Trophoblast cell (in vitro differentiated cells and primary cell): Measurements from ENCODE around the gene ATP8A2.
"Not testable (repeated sequence)": the region's sequence is repeated elsewhere in the genome, so short reads cannot be mapped to it uniquely, and the experiment has no call there.

Source experiments
- DNase-seq, 2 donors: peaks; one replicate each; pipeline ENCODE4 v3.0.0-alpha.2; 2016
- H2AFZ ChIP-seq: 2 replicates; pipeline ENCODE4 v1.6.1; 2013; ENCODE audit warnings: low read length, moderate library complexity, mild to moderate bottlenecking; ENCODE audit not compliant: insufficient read depth, poor library complexity
- H2AK5ac ChIP-seq: 2 replicates; pipeline ENCODE4 v1.6.1; 2013; ENCODE audit warnings: mild to moderate bottlenecking, low read length
- H2BK120ac ChIP-seq: 2 replicates; pipeline ENCODE4 v1.6.1; 2013; ENCODE audit warnings: low read length, mild to moderate bottlenecking, moderate library complexity; ENCODE audit not compliant: insufficient read depth, poor library complexity
- H2BK12ac ChIP-seq: 2 replicates; pipeline ENCODE4 v1.6.1; 2013; ENCODE audit warnings: mild to moderate bottlenecking, low read length, moderate library complexity
- H2BK5ac ChIP-seq: 2 replicates; pipeline ENCODE4 v1.6.1; 2013; ENCODE audit warnings: low read length, low read depth, moderate library complexity, mild to moderate bottlenecking; ENCODE audit not compliant: poor library complexity
- H3K14ac ChIP-seq: 2 replicates; pipeline ENCODE4 v1.6.1; 2013; ENCODE audit warnings: mild to moderate bottlenecking, low read length
- H3K18ac ChIP-seq: 2 replicates; pipeline ENCODE4 v1.6.1; 2013; ENCODE audit warnings: mild to moderate bottlenecking, low read length
- H3K23ac ChIP-seq: 2 replicates; pipeline ENCODE4 v1.6.1; 2013; ENCODE audit warnings: low read length
- H3K27ac ChIP-seq: 2 replicates; pipeline ENCODE4 v1.5.1; 2013; ENCODE audit warnings: low read depth, mild to moderate bottlenecking, inconsistent platforms, low read length, moderate library complexity
- H3K27me3 ChIP-seq: 2 replicates; pipeline ENCODE4 v1.6.1; 2013; ENCODE audit warnings: inconsistent platforms, mild to moderate bottlenecking, low read length, moderate library complexity; ENCODE audit not compliant: insufficient read depth
- H3K36me3 ChIP-seq, 2 experiments: 1 replicate in 1 of 2; 2 replicates in 1 of 2; pipeline ENCODE4 v1.6.1; 2013; ENCODE audit warnings: low read length in 2 of 2, mild to moderate bottlenecking in 2 of 2, moderate library complexity in 1 of 2; ENCODE audit not compliant: insufficient read depth in 2 of 2, control insufficient read depth in 1 of 2
- H3K4ac ChIP-seq: 2 replicates; pipeline ENCODE4 v1.6.1; 2013; ENCODE audit warnings: low read depth, mild to moderate bottlenecking, low read length, moderate library complexity
- H3K4me1 ChIP-seq, 2 experiments: 1 replicate in 1 of 2; 2 replicates in 1 of 2; pipeline ENCODE4 v1.6.1; 2013; ENCODE audit warnings: low read length in 2 of 2, mild to moderate bottlenecking in 2 of 2, moderate library complexity in 1 of 2; ENCODE audit not compliant: insufficient read depth in 2 of 2, control insufficient read depth in 1 of 2
- H3K4me2 ChIP-seq: 2 replicates; pipeline ENCODE4 v1.6.1; 2013; ENCODE audit warnings: inconsistent platforms, mild to moderate bottlenecking, low read length, moderate library complexity
- H3K4me3 ChIP-seq: 2 replicates; pipeline ENCODE4 v1.5.1; 2013; ENCODE audit warnings: mild to moderate bottlenecking, low read depth, low read length, inconsistent platforms
- H3K79me1 ChIP-seq: one replicate; pipeline ENCODE4 v1.6.1; 2013; ENCODE audit warnings: low read length
- H3K79me2 ChIP-seq: 2 replicates; pipeline ENCODE4 v1.6.1; 2013; ENCODE audit warnings: low read length, mild to moderate bottlenecking; ENCODE audit not compliant: control insufficient read depth, insufficient read depth, poor library complexity
- H3K9ac ChIP-seq: 2 replicates; pipeline ENCODE4 v1.6.1; 2013; ENCODE audit warnings: mild to moderate bottlenecking, low read length
- H3K9me3 ChIP-seq: 2 replicates; pipeline ENCODE4 v1.6.1; 2013; ENCODE audit warnings: low read depth, mild to moderate bottlenecking, control low read depth, inconsistent platforms, low read length; ENCODE audit not compliant: insufficient read depth
- H4K12ac ChIP-seq: 2 replicates; pipeline ENCODE4 v1.6.1; 2013; ENCODE audit warnings: low read depth, mild to moderate bottlenecking, low read length, moderate library complexity
- H4K8ac ChIP-seq: 2 replicates; pipeline ENCODE4 v1.6.1; 2013; ENCODE audit warnings: low read depth, mild to moderate bottlenecking, low read length, moderate library complexity
- H4K91ac ChIP-seq: one replicate; pipeline ENCODE4 v1.6.1; 2013; ENCODE audit warnings: low read depth, mild to moderate bottlenecking, low read length, moderate library complexity
- WGBS: extraction: QIAGEN DNeasy Blood & Tissue Kit; methylation state at CpG from one replicate; pipeline ENCODE4 v1.1.7; 2013; ENCODE audit warnings: missing lambda C conversion rate; ENCODE audit not compliant: insufficient read length, insufficient coverage; ENCODE audit errors: extremely low coverage; 5-methylcytosine and 5-hydroxymethylcytosine counted together

ATP8A2 gene

DNA sequence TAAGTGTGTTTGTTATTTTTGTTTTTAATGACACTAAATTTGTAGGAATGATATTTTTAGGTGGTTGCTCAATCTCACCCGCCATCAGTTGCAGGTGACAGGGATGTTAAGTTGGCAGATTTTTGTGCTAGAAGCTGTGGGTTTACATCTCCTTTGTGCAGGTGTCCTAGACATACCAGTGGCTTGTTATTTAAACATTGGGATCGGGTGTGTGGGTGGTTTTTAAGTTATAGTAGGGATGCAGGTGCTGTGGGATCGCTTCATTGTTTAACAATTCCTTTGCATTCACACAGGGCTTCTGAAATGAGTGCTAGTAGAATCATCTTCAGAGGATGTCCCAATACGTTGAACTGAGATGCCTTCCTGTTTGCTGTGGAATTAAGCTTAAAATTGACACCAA, 580.1 kb downstream of the ATP8A2 start:
- Histone ChIP-seq H3K36me3 (no peaks in the 10 kb centered on the region), H3K9me3 (peaks cover 5% of the 10 kb centered on the region), H2AFZ (no peak overlapping the region), H3K27me3 (no peaks in the 10 kb centered on the region), H2AK5ac (no peak overlapping the region), H3K79me1 (no peaks in the 10 kb centered on the region), H3K23ac (no peak overlapping the region), H3K18ac (no peak overlapping the region), H3K79me2 (no peaks in the 10 kb centered on the region), H2BK5ac (no peak overlapping the region), H3K14ac (no peak overlapping the region), H3K4me1 (no peaks in the 10 kb centered on the region), H3K4me3 (no peak overlapping the region), H4K91ac (no peak overlapping the region), H3K4me2 (no peak overlapping the region), H3K4ac (no peak overlapping the region), H3K27ac (no peak overlapping the region), H2BK12ac (no peak overlapping the region), H2BK120ac (no peak overlapping the region), H4K8ac (no peak overlapping the region), H4K12ac (no peak overlapping the region), H3K9ac (no peak overlapping the region)
- DNase-seq, result no peak
- no CpG with 5 or more reads among the region's 4 CpGs for WGBS

DNA sequence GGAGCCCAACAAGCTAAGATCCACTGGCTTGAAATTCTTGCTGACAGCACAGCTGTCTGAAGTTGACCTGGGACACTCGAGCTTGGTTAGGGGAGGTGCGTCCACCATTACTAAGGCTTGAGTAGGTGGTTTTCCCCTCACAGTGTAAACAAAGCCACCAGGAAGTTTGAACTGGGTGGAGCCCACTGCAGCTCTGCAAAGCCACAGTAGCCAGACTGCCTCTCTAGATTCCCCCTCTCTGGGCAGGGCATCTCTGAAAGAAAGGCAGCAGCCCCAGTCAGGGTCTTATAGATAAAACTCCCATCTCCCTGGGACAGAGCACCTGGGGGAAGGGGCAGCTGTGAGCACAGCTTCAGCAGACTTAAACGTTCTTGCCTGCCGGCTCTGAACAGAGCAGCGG, 582.3 kb downstream of the ATP8A2 start:
- H3K79me2 ChIP-seq, H3K18ac ChIP-seq, H4K91ac ChIP-seq, H3K4ac ChIP-seq, H3K27ac ChIP-seq, H2BK5ac ChIP-seq, H3K4me1 ChIP-seq, H2BK12ac ChIP-seq, H4K8ac ChIP-seq, H3K79me1 ChIP-seq, H3K9ac ChIP-seq, H3K36me3 ChIP-seq, DNase-seq, H2AFZ ChIP-seq, H3K4me3 ChIP-seq, H2BK120ac ChIP-seq, H2AK5ac ChIP-seq, H3K23ac ChIP-seq, H3K27me3 ChIP-seq, H3K9me3 ChIP-seq, H3K14ac ChIP-seq, H4K12ac ChIP-seq, H3K4me2 ChIP-seq: not testable (repeated sequence)
- WGBS, result no CpG with 5 or more reads among the region's 5 CpGs

DNA sequence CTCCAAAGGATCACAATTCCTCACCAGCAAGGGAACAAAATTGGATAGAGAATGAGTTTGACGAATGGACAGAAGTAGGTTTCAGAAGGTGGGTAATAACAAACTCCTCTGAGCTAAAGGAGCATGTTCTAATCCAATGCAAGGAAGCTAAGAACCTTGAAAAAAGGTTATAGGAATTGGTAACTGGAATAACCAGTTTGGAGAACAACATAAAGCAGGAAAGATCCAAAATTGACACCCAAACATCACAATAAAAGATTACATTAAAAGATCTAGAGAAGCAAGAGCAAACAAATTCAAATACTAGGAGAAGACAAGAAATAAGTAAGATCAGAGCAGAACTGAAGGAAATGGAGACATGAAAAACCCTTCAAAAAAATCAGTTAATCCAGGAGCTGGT, 583.2 kb downstream of the ATP8A2 start:
- H2BK120ac ChIP-seq, DNase-seq, H3K14ac ChIP-seq, H3K79me1 ChIP-seq, H4K12ac ChIP-seq, H4K91ac ChIP-seq, H3K4me1 ChIP-seq, H3K23ac ChIP-seq, H3K9me3 ChIP-seq, H3K27me3 ChIP-seq, H2BK5ac ChIP-seq, H2BK12ac ChIP-seq, H3K79me2 ChIP-seq, H3K36me3 ChIP-seq, H3K18ac ChIP-seq, H3K4ac ChIP-seq, H3K9ac ChIP-seq, H3K4me2 ChIP-seq, H3K4me3 ChIP-seq, H3K27ac ChIP-seq, H2AFZ ChIP-seq, H4K8ac ChIP-seq, H2AK5ac ChIP-seq: not testable (repeated sequence)
- WGBS, result no CpG with 5 or more reads among the region's 1 CpG

DNA sequence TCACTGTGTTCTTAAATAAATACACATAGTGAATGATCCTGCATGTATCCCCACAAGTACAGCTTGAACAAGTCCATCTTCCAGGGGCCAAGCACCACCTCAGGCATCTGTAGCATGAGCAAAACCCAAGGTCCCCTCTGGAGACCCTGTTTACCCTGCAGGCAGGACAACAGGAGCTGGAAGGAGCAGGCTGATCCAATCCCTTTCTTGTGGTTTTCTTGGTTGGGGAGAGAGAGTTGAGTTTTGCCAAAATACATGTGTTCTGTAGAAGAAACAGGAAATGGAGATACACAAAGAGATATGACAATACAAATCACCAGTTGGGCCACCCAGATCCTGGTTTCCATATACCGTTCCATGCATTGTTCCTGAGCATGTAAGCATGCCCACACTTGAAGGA, 587.2 kb downstream of the ATP8A2 start:
- H3K18ac ChIP-seq, result no peak overlapping the region
- H2BK12ac ChIP-seq, result no peak overlapping the region
- no peaks in the 10 kb centered on the region for H3K79me2 ChIP-seq
- no peaks in the 10 kb centered on the region for H3K79me1 ChIP-seq
- H3K4me2 ChIP-seq, result no peak overlapping the region
- H3K27ac ChIP-seq, result no peak overlapping the region
- DNase-seq, result no peak
- H3K9me3 ChIP-seq, result no peaks in the 10 kb centered on the region
- H4K8ac ChIP-seq, result no peak overlapping the region
- no peaks in the 10 kb centered on the region for H3K27me3 ChIP-seq
- no peak overlapping the region for H2BK120ac ChIP-seq
- H2AK5ac ChIP-seq, result no peak overlapping the region
- WGBS, result no CpG with 5 or more reads among the region's 1 CpG
- no peak overlapping the region for H3K4ac ChIP-seq
- no peak overlapping the region for H2AFZ ChIP-seq
- no peaks in the 10 kb centered on the region for H3K36me3 ChIP-seq
- no peak overlapping the region for H2BK5ac ChIP-seq
- H4K91ac ChIP-seq, result no peak overlapping the region
- H3K23ac ChIP-seq, result no peak overlapping the region
- no peak overlapping the region for H3K9ac ChIP-seq
- H3K4me1 ChIP-seq, result no peaks in the 10 kb centered on the region
- H4K12ac ChIP-seq, result no peak overlapping the region
- no peak overlapping the region for H3K14ac ChIP-seq
- no peak overlapping the region for H3K4me3 ChIP-seq
